SHP77 treated with DMSO at 0.1 percent for 48 hours (cell line): Measurements from ENCODE around the gene CACYBP.

Source experiments
- DNase-seq: peaks from one replicate; lab custom pipeline; 2025; lab: John Stamatoyannopoulos, UW

Gene CACYBP

GRCh38 chr1:174999936-175000696 lies at the start of gene CACYBP:
Gene CACYBP (plus strand): TSS chr1:174999947. CDS start chr1:175000181, 234 bp downstream.
- no peak for DNase-seq

- DNase-seq: no peak
Measured at GRCh38 chr1:174953285-174954072, 46.3 kb upstream of the CACYBP start.

GRCh38 chr1:174954073-174954460 lies 45.7 kb upstream of the CACYBP start:
- DNase-seq: peak; percentile 51

GRCh38 chr1:174954671-174955669 lies 44.8 kb upstream of the CACYBP start:
- peak; percentile 52 for DNase-seq

GRCh38 chr1:174956086-174956485 lies 43.7 kb upstream of the CACYBP start:
- DNase-seq: no peak

- no peak for DNase-seq
Measured at GRCh38 chr1:174956976-174957375, 42.8 kb upstream of the CACYBP start.

- no peak for DNase-seq
Measured at GRCh38 chr1:174957829-174958228, 41.9 kb upstream of the CACYBP start.

GRCh38 chr1:174958396-174958795 lies 41.4 kb upstream of the CACYBP start:
- no peak for DNase-seq

- no peak for DNase-seq
Measured at GRCh38 chr1:174960362-174960761, 39.4 kb upstream of the CACYBP start.

- DNase-seq: peak; percentile 7
Measured at GRCh38 chr1:174963529-174964125, 36.1 kb upstream of the CACYBP start.

GRCh38 chr1:174964261-174964971 lies 35.3 kb upstream of the CACYBP start:
- DNase-seq: no peak

GRCh38 chr1:174964972-174965361 lies 34.8 kb upstream of the CACYBP start:
- no peak for DNase-seq

GRCh38 chr1:174965362-174966007 lies 34.3 kb upstream of the CACYBP start:
- DNase-seq: no peak

- DNase-seq: no peak
Measured at GRCh38 chr1:174966008-174966572, 33.7 kb upstream of the CACYBP start.

GRCh38 chr1:174967845-174968705 lies 31.7 kb upstream of the CACYBP start:
- DNase-seq: no peak

- DNase-seq: no peak
Measured at GRCh38 chr1:174968750-174969244, 30.9 kb upstream of the CACYBP start.

GRCh38 chr1:174969977-174970376 lies 29.8 kb upstream of the CACYBP start:
- no peak for DNase-seq

GRCh38 chr1:174971466-174971865 lies 28.3 kb upstream of the CACYBP start:
- DNase-seq: no peak

- DNase-seq: no peak
Measured at GRCh38 chr1:174971902-174972301, 27.8 kb upstream of the CACYBP start.
